ENCODE data around the gene SGCA.

DNA sequence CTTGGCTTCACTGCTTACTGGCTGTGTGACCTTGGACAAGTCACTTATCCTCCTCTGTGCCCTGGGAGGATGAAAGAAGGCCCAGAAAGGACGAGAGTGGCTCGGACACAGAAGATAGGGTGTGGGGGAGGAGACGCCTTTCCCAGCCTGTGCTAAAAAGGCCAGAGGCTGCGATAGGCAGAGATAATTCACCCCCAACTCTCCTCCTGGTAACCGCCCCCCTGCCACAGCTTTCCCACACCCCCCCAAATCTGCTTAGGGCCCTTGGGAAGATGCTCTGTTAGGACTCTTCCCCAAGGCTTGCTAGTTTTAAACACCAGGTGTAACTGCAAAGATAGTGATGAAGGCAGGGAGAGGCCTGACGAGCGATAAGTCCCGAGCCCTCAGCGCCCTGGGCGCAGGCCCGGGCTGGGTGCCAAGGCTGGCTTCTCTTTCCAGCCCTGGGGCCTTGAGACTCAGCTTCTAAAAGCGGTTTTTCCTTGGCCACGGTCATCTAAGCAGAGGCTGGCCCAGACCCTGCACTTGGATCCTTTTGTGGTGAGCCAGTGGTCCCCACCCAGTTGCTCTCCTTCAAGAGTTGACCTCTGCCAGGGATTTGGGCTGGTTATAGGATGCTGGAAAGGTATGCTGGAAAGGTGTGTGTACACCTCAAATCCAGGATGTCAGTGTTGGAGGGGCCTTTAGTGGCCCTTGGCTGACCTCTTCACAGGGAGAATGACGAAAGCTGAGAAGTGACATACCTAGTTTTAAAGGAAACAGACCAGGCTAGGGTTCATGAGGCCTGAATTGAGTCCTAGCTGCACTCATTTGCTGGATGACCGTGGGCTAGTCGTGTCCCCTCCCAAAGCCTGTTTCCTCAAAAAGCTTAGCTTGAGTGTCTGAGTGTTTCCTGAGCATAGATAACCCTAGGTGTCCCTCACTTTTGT lies 11.9 kb upstream of the SGCA start:
- TF ChIP-seq CREB1 (IDR thresholded peaks at IDR 0.05; ENCODE audit: low read depth) (no peak), TAF1 (IDR thresholded peaks at IDR 0.05; ENCODE audit: low read depth) (no peak), ZBTB7A (IDR thresholded peaks at IDR 0.05; ENCODE audit: low read depth) (no peak), EP300 (IDR thresholded peaks at IDR 0.05; ENCODE audit: borderline replicate concordance) (no peak), YY1 (IDR thresholded peaks at IDR 0.05; ENCODE audit: low read depth) (no peak), EGR1 (IDR thresholded peaks at IDR 0.05) (no peak), CEBPB (IDR thresholded peaks at IDR 0.05) (no peak)
- TF ChIP-seq, protein P1, sequence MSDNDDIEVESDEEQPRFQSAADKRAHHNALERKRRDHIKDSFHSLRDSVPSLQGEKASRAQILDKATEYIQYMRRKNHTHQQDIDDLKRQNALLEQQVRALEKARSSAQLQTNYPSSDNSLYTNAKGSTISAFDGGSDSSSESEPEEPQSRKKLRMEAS (IDR thresholded peaks at IDR 0.05), result no peak
- TF ChIP-seq, protein P2, sequence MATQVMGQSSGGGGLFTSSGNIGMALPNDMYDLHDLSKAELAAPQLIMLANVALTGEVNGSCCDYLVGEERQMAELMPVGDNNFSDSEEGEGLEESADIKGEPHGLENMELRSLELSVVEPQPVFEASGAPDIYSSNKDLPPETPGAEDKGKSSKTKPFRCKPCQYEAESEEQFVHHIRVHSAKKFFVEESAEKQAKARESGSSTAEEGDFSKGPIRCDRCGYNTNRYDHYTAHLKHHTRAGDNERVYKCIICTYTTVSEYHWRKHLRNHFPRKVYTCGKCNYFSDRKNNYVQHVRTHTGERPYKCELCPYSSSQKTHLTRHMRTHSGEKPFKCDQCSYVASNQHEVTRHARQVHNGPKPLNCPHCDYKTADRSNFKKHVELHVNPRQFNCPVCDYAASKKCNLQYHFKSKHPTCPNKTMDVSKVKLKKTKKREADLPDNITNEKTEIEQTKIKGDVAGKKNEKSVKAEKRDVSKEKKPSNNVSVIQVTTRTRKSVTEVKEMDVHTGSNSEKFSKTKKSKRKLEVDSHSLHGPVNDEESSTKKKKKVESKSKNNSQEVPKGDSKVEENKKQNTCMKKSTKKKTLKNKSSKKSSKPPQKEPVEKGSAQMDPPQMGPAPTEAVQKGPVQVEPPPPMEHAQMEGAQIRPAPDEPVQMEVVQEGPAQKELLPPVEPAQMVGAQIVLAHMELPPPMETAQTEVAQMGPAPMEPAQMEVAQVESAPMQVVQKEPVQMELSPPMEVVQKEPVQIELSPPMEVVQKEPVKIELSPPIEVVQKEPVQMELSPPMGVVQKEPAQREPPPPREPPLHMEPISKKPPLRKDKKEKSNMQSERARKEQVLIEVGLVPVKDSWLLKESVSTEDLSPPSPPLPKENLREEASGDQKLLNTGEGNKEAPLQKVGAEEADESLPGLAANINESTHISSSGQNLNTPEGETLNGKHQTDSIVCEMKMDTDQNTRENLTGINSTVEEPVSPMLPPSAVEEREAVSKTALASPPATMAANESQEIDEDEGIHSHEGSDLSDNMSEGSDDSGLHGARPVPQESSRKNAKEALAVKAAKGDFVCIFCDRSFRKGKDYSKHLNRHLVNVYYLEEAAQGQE (IDR thresholded peaks at IDR 0.05; ENCODE audit: low read depth), result no peak
